Spleen (tissue), 7 donors: ENCODE data around the gene MYBPC1.

Experiments used
- CTCF ChIP-seq, 11 experiments: fragments of 200-600 bp in 7 of 11; fragments of 450-650 bp in 4 of 11; sonication (generic) in 4 of 11; IDR thresholded peaks in 8 of 11; conservative IDR thresholded peaks in 3 of 11; 1 replicate in 7 of 11; 2 replicates in 4 of 11; pipeline versions ENCODE4 v1.4.0 to v1.8.0; 2016 to 2021; ENCODE audit warnings: antibody characterized with exemption in 11 of 11, inconsistent platforms in 4 of 11, mild to moderate bottlenecking in 1 of 11
- POLR2A ChIP-seq, 3 donors: fragments of 450-650 bp; IDR thresholded peaks; one replicate each; pipeline ENCODE4 v1.5.1; 2017; ENCODE audit warnings: antibody characterized with exemption in 3 of 3, mild to moderate bottlenecking in 1 of 3
- POLR2AphosphoS5 ChIP-seq, 3 donors: sonication (generic); formaldehyde crosslinking; IDR thresholded peaks; one replicate each; pipeline ENCODE4 v1.5.1; 2017; ENCODE audit warnings: antibody characterized with exemption in 3 of 3
- donor health status: DM: no; HTN: no; CAD: no; lungs with moderate emphysema.
- donor health status: DM: no; HTN: no; CAD: no.
- donor health status: DM: no; HTN: no; CAD: no.

DNA sequence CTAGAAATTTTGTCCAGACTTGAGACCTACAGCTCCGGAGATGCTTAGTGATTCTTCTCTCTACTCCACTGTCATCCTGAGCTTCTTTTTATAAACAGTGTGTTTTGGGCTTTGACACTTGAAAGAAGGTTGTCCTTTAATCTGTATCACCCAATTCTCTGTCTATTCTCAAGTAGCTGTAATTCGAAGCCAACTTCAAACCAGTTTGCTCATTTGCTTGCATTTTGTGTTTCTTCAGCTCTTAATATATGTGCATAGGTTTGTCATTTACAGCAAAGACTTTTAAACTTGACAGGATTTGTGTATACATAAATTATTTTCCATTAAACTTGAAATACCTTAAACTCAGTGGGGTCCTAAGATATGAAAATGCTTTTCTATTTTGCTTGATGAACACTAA, 16.4 kb upstream of the MYBPC1 start:
- TF ChIP-seq CTCF (IDR thresholded peaks at IDR 0.05 in 8 of 11, conservative IDR thresholded peaks at IDR 0.05 in 3 of 11) (no peak), POLR2AphosphoS5 (IDR thresholded peaks at IDR 0.05) (no peak), POLR2A (IDR thresholded peaks at IDR 0.05) (no peak)
